IPS DF 6.9 (cell line): ENCODE measurements around the gene BCAS3.

Source experiments
- DNase-seq: peaks from one replicate; pipeline ENCODE4 v3.0.0-alpha.2; 2013; ENCODE audit warnings: low read depth, low spot score
- H3K27ac ChIP-seq: one replicate; pipeline ENCODE4 v1.5.1; 2013; ENCODE audit warnings: low read length, control low read depth
- H3K27me3 ChIP-seq: 2 replicates; pipeline ENCODE4 v1.6.1; 2013; ENCODE audit warnings: mild to moderate bottlenecking, low read length; ENCODE audit not compliant: control insufficient read depth, insufficient read depth
- H3K36me3 ChIP-seq: 2 replicates; pipeline ENCODE4 v1.6.1; 2013; ENCODE audit warnings: low read length; ENCODE audit not compliant: control insufficient read depth, insufficient read depth
- H3K4me1 ChIP-seq: 2 replicates; pipeline ENCODE4 v1.6.1; 2013; ENCODE audit warnings: low read length; ENCODE audit not compliant: control insufficient read depth, insufficient read depth
- H3K4me3 ChIP-seq: 2 replicates; pipeline ENCODE4 v1.5.1; 2013; ENCODE audit warnings: mild to moderate bottlenecking, low read length
- H3K9me3 ChIP-seq: 2 replicates; pipeline ENCODE4 v1.6.1; 2013; ENCODE audit warnings: low read length, inconsistent platforms; ENCODE audit not compliant: control insufficient read depth, insufficient read depth
- WGBS: extraction: QIAGEN DNeasy Blood & Tissue Kit; methylation state at CpG from one replicate; pipeline ENCODE4 v1.1.7; 2013; ENCODE audit warnings: mixed read lengths, missing lambda C conversion rate; ENCODE audit not compliant: insufficient read length, insufficient coverage; 5-methylcytosine and 5-hydroxymethylcytosine counted together

Gene BCAS3

DNA sequence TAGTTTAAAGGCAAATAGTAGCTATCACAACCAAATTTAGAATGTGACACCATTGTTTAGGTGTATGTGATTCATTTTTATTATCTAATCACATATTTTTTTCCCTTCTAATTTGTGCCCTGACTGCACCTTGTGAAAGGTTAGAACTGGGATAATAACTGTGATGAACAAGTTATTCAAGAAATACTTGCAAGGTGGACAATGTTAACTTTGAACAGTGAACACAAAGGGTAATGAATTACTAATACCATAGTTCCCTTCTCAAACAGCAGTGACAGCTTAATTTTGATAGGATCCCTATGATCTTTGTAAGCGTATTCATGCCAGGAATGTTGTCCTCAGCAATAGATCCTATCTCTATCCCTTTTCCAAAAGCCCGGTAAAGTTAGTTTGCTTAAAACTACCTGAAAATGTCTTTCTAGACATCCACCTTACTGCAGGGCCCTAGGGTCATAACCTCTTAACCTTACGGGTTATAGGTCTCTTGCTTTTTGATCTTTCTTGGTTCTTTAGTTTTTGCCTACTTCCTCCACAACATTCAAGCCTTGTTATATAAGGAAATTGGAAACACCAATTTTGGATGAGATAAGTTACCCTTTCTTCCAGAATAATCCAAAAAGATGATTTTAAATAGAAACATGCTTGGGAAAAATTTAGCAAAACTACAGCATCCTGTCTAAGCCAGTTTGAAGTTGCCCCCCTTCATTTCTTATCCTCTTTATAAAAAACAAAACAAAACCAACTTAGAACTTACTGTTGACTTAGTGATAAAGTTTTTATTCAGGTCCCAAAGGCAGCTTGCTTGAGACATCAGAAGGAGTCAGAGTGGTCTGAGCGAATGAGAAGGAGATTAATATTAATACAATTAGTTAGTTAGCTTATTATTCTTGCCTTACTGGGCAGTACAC lies 522.0 kb downstream of the BCAS3 start:
- no peaks in the 10 kb centered on the region for H3K36me3 ChIP-seq
- H3K9me3 ChIP-seq = no peaks in the 10 kb centered on the region
- no peaks in the 10 kb centered on the region for H3K27me3 ChIP-seq
- H3K27ac ChIP-seq = no peak overlapping the region
- no peak for DNase-seq
- H3K4me3 ChIP-seq = no peak overlapping the region
- H3K4me1 ChIP-seq = peaks cover 1% of the 10 kb centered on the region; the same call in 1 of the 2 replicates
- WGBS = no CpG with 5 or more reads among the region's 4 CpGs

DNA sequence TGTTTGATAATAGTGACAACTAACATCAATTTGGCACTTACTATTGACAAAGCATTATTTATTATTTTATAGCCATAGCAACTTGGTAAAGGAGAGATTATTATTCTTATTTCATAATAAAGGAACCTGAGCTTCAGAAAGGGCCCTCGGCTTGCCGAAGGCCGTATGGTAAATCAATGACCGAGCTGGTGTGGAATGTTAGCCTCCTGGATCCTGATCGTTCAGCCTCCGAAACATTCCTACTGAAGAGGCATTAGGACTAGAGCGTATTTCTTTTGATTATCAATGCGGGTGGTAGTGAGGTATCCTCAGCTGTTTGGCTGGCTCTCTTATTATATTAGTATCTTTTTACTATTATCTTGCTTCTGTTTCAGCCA lies 522.7 kb downstream of the BCAS3 start:
- Histone ChIP-seq H3K27me3 (no peaks in the 10 kb centered on the region), H3K9me3 (no peaks in the 10 kb centered on the region), H3K36me3 (no peaks in the 10 kb centered on the region), H3K27ac (no peak overlapping the region), H3K4me3 (no peak overlapping the region), H3K4me1 (peaks cover 1% of the 10 kb centered on the region; the same call in 1 of the 2 replicates)
- DNase-seq = no peak
- WGBS = no CpG with 5 or more reads among the region's 8 CpGs

DNA sequence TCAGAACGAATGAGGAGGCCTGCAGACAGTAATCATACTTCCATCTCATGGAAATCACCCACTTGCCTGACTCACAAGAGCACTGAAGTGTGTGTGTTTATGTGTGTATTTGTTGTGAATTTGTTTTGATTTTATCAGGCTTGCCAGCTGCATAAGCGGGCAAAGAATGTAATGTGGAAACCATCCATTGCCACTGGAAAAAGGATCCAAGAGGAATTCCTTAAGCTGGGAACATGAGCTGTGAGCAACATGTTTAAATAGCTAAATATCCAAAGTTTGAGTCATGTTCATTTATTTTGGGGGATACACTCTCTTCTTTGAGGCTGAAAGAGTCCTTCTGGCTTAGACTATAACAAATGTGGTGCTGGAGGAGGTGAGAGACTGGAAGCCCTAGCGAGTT lies 523.6 kb downstream of the BCAS3 start:
- H3K4me1 ChIP-seq = peaks cover 1% of the 10 kb centered on the region; the same call in 1 of the 2 replicates
- WGBS = no CpG with 5 or more reads among the region's 3 CpGs
- no peak for DNase-seq
- no peaks in the 10 kb centered on the region for H3K27me3 ChIP-seq
- H3K36me3 ChIP-seq = no peaks in the 10 kb centered on the region
- H3K27ac ChIP-seq = no peak overlapping the region
- no peak overlapping the region for H3K4me3 ChIP-seq
- H3K9me3 ChIP-seq = no peaks in the 10 kb centered on the region

DNA sequence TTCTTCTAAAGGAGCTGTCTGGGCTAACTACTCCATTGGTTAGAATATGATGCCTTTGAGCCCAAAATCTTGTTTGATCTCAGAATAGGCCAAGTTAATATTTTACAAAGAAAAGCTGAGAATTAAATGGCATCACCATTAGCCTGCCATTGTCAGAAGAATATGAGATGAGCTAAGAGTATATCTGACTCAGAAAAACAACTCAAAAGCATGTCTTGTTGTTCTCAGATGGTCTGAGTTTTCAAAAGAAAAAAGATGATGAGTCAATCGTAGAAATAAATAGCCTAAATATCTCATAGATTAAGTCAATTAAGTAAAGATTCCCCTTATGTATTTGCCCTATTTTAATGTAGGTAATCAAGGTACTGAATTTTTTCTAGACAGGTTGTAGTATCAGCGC lies 524.9 kb downstream of the BCAS3 start:
- peaks cover 1% of the 10 kb centered on the region; the same call in 1 of the 2 replicates for H3K4me1 ChIP-seq
- no peak overlapping the region for H3K27ac ChIP-seq
- H3K9me3 ChIP-seq = no peaks in the 10 kb centered on the region
- WGBS = no CpG with 5 or more reads among the region's 2 CpGs
- no peaks in the 10 kb centered on the region for H3K36me3 ChIP-seq
- no peaks in the 10 kb centered on the region for H3K27me3 ChIP-seq
- H3K4me3 ChIP-seq = no peak overlapping the region
- no peak for DNase-seq

DNA sequence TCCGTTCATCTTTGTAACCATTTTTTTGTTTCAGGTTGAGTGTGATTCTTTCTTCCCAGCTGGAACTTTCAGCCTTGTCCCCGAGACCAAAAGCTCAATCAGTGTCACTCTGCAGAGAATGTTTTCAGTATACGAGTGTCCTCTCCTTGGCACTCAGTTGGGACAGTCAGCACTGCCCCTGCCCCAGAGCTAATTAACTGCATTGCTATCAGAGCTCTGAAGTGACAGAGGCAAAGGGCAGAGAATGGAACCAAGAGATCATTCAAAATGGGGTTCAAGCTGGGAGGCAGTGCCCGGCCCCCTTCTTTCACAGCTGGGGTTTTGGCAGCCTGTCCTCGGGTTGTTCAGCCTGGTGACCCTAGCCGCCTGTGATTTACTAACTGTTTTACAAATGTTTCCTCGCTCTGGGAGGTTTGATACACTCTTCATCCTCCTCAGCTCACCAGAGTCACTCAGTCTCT lies 526.0 kb downstream of the BCAS3 start:
- DNase-seq = no peak
- Histone ChIP-seq H3K4me3 (no peak overlapping the region), H3K9me3 (no peaks in the 10 kb centered on the region), H3K36me3 (no peaks in the 10 kb centered on the region), H3K27ac (no peak overlapping the region), H3K4me1 (peaks cover 1% of the 10 kb centered on the region; the same call in 1 of the 2 replicates), H3K27me3 (no peaks in the 10 kb centered on the region)
- WGBS = no CpG with 5 or more reads among the region's 7 CpGs

DNA sequence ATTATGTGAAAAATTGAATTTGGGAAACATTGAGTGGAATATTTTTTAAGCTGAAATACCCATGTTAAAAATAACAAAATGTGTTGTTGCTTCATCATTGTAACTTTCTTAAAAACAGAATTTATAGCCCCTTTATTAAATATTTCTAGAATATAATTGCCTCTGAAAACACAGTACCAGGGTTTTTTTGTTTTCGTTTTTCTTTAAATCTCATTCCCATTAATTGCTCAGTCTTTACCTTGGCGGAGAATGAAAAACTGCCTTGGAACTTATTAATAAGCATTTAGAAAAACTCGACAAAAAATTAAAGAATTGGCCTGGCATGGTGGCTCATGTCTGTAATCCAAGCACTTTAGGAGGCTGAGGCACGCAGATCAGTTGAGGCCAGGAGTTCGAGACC lies 526.8 kb downstream of the BCAS3 start:
- no CpG with 5 or more reads among the region's 5 CpGs for WGBS
- H3K27ac ChIP-seq = no peak overlapping the region
- no peak overlapping the region for H3K4me3 ChIP-seq
- no peak for DNase-seq
- H3K36me3 ChIP-seq = no peaks in the 10 kb centered on the region
- H3K27me3 ChIP-seq = no peaks in the 10 kb centered on the region
- H3K4me1 ChIP-seq = peaks cover 1% of the 10 kb centered on the region; the same call in 1 of the 2 replicates
- H3K9me3 ChIP-seq = no peaks in the 10 kb centered on the region

DNA sequence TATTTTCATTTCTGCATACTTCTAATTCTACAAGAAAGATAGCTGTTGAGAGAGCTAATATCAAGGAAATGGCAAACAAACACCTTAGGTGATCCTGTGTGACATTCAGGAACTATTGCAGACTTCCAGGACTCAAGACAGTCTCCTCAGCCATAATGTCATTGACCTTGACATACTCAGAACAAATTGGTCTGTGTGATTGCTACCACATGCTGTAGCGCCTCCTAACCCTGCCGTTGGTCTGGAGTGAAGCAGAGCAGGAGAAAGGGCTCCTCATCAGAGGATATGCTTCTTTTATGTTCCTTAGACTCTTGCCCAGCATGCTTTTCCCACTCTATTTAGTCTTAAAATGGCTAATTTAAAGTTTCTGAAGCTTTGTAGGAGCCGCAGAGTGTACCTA lies 527.8 kb downstream of the BCAS3 start:
- no CpG with 5 or more reads among the region's 3 CpGs for whole genome bisulfite sequencing
- H3K27ac ChIP-seq = no peak overlapping the region

DNA sequence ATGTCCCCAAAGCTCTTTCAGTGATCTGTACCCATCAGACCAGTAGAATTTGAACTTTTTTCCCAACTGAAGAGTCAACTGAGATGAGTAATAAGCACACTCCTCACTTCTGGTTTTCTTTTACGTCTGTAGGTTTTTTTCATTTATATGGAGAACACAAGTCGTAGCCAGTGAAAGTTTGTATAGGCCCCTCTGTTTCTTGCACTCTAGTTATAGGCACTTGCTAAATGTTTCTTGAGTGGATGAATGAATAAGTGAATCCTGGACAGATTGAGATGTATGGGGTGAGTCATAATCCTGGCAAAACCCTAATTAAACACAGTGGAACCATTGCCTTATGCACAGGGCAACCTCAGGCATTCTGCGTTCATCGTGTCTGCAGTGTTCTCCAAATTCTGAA lies 528.3 kb downstream of the BCAS3 start:
- Histone ChIP-seq H3K27ac (no peak overlapping the region), H3K4me1 (peaks cover 1% of the 10 kb centered on the region; the same call in 1 of the 2 replicates), H3K27me3 (no peaks in the 10 kb centered on the region), H3K36me3 (no peaks in the 10 kb centered on the region), H3K9me3 (no peaks in the 10 kb centered on the region), H3K4me3 (no peak overlapping the region)
- WGBS = no CpG with 5 or more reads among the region's 4 CpGs
- DNase-seq = no peak

More for the DNA sequence above, 527.8 kb downstream of the BCAS3 start:
- no peaks in the 10 kb centered on the region for H3K36me3 ChIP-seq
- no peak for DNase-seq
- no peaks in the 10 kb centered on the region for H3K27me3 ChIP-seq
- no peaks in the 10 kb centered on the region for H3K9me3 ChIP-seq
- peaks cover 1% of the 10 kb centered on the region; the same call in 1 of the 2 replicates for H3K4me1 ChIP-seq
- H3K4me3 ChIP-seq = no peak overlapping the region

DNA sequence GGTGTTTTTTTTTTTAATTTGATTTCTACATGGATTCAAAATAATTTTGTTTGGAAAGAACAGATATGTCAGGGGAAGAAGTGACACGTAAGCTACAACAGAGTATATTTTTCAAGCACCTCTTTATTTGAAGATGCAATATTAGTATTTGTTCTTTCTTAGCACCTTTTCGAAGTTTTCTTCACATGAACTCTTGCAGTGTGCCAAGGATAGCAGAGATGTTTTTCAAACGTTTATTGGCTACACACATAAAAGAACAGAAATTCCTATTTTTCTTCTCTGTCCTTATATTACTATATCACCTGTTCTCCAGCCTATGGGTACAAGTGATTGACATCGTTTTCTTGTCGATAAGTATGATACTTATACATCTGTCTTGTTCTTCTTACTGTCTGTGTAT lies 529.3 kb downstream of the BCAS3 start:
- H3K27ac ChIP-seq = no peak overlapping the region
- no peaks in the 10 kb centered on the region for H3K27me3 ChIP-seq
- no peaks in the 10 kb centered on the region for H3K36me3 ChIP-seq
- H3K9me3 ChIP-seq = no peaks in the 10 kb centered on the region
- DNase-seq = no peak
- peaks cover 1% of the 10 kb centered on the region; the same call in 1 of the 2 replicates for H3K4me1 ChIP-seq
- H3K4me3 ChIP-seq = no peak overlapping the region
- WGBS = no CpG with 5 or more reads among the region's 5 CpGs

DNA sequence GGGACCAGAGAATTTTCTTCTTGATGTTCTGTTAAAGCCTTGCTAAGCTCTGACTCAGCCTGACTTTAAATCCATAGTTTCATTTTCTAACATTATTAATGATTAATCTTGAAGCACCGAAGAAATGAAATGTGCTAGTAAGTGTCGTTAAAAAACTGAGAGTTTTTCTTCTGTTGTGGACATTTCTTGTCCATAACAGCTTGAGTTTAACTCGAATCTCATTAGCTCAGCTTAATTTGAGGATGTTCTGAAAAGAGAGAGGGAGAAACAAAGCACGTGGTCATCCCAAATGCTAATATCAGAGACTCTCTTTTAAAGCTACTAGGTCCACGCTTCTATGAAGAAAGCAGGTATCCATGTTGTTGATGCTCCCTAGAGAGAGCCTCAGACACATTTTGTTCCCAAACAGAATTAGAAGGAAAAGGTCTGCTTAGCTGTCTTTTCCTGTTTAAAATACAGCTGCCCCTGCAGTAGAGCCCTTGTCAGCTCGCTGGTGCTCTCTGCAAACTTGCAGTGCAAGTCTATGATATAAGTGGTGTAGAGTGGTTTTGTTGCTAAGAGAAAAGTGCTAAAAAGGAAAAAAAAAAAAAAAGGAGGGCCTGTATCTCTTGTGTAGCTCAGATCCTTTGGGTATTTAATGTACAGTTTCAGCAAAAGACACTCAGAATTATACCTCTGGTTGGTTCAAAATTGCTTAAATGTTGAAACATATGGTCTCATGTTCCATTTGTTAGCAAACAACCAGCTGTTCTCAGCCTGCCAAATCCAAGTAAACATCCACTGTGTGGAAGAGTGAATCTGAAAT lies 530.9 kb downstream of the BCAS3 start:
- whole genome bisulfite sequencing = no CpG with 5 or more reads among the region's 6 CpGs
- Histone ChIP-seq H3K9me3 (no peaks in the 10 kb centered on the region), H3K27me3 (no peaks in the 10 kb centered on the region), H3K4me3 (no peak overlapping the region), H3K4me1 (peaks cover 1% of the 10 kb centered on the region; the same call in 1 of the 2 replicates), H3K36me3 (no peaks in the 10 kb centered on the region), H3K27ac (no peak overlapping the region)
- no peak for DNase-seq
